Right renal pelvis (tissue), 4 donors: ENCODE measurements around the gene GOLGA8K. TPM values are rescaled to one million over a fixed set of nuclear protein-coding genes. Genes with fewer than 3 reads are reported as not detected.
"Not testable (repeated sequence)": the region's sequence is repeated elsewhere in the genome, so short reads cannot be mapped to it uniquely, and the experiment has no call there.

Experiments
- DNase-seq, 4 donors: peaks; one replicate each; pipeline ENCODE4 v3.0.0-alpha.2; 2013; ENCODE audit warnings: low read depth in 4 of 4, low spot score in 3 of 4, missing footprints in 1 of 4
- polyA plus RNA-seq, 4 donors: library from polyadenylated mRNA; unstranded; fragments of 120-200 nt; gene quantifications; one replicate each; pipeline ENCODE4 v1.2.1, GENCODE V29; 2013; ENCODE audit not compliant: insufficient read length in 4 of 4

The GOLGA8K gene, protein sequence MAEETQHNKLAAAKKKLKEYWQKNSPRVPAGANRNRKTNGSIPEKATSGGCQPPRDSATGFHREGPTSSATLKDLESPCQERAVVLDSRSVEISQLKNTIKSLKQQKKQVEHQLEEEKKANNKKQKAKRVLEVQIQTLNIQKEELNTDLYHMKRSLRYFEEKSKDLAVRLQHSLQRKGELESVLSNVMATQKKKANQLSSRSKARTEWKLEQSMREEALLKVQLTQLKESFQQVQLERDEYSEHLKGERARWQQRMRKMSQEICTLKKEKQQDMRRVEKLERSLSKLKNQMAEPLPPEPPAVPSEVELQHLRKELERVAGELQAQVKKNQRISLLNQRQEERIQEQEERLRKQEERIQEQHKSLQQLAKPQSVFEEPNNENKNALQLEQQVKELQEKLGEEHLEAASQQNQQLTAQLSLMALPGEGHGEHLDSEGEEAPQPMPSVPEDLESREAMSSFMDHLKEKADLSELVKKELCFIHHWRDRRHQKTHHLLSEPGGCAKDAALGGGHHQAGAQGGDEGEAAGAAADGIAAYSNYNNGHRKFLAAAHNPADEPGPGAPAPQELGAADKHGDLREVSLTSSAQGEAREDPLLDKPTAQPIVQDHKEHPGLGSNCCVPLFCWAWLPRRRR
- polyA plus RNA-seq: 1 to 10 TPM in 3 of 4 donors, under 1 TPM in 1; 0.85 to 2.3 (median 1.4) TPM

GRCh38 chr15:32403192-32403591 lies at the start of gene GOLGA8K:
Gene GOLGA8K, minus strand, starts transcription at chr15:32403292. Its CDS starts 98 bp downstream, at chr15:32403194.
- DNase-seq: not testable (repeated sequence)

DNA sequence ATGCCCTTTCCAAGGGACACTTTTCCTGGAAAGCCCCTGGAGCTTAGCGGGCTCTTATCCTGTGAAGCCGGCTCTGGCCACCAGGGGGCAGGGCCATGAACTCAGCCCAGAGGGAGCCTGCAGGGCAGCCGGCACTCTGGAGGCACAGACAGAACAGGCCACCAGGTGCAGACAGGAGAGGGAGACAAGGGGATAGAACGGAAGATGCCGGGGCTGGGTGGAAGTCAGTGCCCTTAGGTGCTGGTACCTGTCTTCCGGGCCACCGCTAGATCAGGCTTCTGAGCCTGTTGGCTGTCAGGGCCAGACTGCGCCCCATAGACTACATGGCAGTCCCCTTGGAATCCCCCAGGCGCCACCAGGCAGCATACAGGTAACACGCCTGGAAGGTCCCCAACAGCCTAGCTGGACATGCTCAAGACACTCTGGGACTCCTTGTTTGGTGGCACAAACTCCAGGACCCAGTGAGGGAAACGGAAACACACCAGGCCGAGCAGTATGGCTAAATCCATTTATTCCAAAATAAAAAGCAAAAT lies 37.4 kb upstream of the GOLGA8K start:
- DNase-seq: not testable (repeated sequence)

GRCh38 chr15:32434102-32434963 lies 31.2 kb upstream of the GOLGA8K start:
- DNase-seq: not testable (repeated sequence)

DNA sequence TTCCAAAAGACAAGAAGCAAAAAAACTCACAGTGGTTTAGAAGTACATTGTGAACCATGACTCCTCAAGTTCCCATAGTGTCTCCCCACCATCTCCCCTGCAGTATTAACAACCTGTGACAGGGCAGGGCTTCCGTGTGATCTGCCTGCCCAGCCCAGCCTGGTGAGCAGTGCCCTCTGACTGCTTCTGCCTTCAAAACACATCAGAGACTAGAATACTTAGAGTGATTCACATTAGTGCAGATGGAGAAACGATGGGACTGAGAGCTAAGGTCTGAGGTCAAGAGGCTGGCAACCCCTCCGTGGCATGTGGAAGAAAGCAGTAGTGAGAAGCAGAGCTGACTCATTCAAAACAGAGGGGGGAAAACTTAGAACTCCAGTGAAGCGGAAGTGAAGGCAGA lies 24.5 kb upstream of the GOLGA8K start:
- not testable (repeated sequence) for DNase-seq

- DNase-seq: not testable (repeated sequence)
Measured at GRCh38 chr15:32426511-32426910, 23.4 kb upstream of the GOLGA8K start.

GRCh38 chr15:32407903-32408302 lies 4.8 kb upstream of the GOLGA8K start:
- not testable (repeated sequence) for DNase-seq

- DNase-seq: not testable (repeated sequence)
Measured at GRCh38 chr15:32396522-32396921, 6.6 kb downstream of the GOLGA8K start.

- DNase-seq: not testable (repeated sequence)
Measured at GRCh38 chr15:32394745-32395144, 8.3 kb downstream of the GOLGA8K start.

GRCh38 chr15:32388050-32388648 lies 14.9 kb downstream of the GOLGA8K start:
- not testable (repeated sequence) for DNase-seq

- not testable (repeated sequence) for DNase-seq
Measured at GRCh38 chr15:32385823-32386495, 17.1 kb downstream of the GOLGA8K start.

DNA sequence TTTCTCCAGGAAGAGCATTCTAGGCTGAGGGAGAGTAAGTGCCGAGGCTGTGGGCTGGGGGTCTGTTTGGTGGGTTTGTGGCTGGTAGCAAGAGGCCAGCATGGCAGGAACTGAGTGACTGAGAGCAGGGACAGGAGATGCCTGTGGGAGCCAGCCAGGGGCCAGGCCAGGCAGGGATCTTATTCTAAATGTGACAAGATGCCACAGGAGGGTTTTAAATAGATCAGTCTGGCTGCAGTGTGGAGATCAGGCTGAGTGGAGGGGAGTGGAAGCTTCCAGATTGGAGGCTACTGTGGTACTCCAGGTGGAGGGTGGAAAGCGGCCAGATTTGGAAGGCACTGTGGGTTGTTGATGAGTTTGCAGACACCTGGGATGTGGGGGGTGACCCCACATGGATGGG lies 28.9 kb downstream of the GOLGA8K start:
- DNase-seq: not testable (repeated sequence)

DNA sequence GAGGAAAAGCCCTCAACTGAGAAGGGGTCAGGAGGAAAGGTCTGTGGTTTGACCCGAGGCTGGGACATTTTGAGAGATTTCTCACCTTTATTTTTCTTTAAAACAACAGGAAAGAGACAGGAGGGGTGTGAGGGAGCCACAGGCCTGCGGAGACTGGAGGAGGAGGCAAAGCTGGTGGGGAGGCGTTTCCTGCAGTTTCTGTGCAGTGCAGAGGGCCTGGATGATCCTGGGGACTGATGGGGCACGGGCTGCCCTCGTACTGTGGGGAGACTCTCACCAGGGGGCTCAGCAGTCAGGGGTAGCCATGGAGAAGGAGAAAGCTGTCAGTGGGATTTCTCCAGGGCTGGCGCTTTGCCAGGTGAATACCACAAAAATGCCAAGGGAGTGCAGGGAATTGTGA lies 29.4 kb downstream of the GOLGA8K start:
- DNase-seq: not testable (repeated sequence)

- DNase-seq: not testable (repeated sequence)
Measured at GRCh38 chr15:32372075-32372474, 31.0 kb downstream of the GOLGA8K start.

GRCh38 chr15:32370526-32370925 lies 32.6 kb downstream of the GOLGA8K start:
- DNase-seq: not testable (repeated sequence)

DNA sequence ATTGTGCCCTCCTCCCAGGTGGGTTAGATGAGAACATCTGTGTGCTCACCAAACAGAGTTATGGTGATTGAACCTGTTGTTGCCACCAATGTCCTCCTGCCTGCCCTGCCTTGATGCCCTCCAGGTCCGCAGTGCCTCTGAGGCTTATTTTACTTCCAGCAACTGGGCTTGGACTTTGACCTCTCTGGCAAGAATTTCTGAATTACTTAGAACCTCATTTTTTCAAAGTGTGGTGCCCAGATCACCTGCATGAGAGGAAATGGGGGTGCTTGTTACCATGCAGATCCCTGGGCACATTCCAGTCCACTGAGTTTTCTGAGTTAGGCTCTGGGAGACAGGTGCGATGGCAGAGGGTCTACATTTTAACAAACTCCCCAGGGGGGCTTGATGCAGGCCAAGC lies 33.0 kb downstream of the GOLGA8K start:
- DNase-seq: not testable (repeated sequence)

GRCh38 chr15:32366492-32366891 lies 36.6 kb downstream of the GOLGA8K start:
- DNase-seq: not testable (repeated sequence)

DNA sequence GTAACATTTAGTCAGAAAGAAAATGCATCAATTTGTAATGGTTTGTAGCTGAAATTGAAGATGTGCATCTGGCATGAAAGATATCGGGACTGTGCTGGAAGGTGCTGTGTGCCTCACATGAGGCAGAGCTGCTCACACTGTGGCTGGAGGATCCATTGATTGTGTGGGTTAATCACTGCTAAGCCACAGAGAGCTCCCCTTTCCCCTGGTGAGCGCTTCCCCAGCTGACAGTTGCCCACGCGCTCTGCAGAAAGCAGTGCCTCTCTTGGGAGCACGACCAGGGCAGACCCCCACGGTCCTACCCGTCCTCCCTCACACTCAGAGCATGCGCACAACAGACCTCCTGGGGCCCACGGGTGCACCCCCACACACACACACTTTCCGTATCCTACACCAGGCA lies 37.1 kb downstream of the GOLGA8K start:
- DNase-seq: not testable (repeated sequence)

- not testable (repeated sequence) for DNase-seq
Measured at GRCh38 chr15:32364944-32365343, 38.1 kb downstream of the GOLGA8K start.

DNA sequence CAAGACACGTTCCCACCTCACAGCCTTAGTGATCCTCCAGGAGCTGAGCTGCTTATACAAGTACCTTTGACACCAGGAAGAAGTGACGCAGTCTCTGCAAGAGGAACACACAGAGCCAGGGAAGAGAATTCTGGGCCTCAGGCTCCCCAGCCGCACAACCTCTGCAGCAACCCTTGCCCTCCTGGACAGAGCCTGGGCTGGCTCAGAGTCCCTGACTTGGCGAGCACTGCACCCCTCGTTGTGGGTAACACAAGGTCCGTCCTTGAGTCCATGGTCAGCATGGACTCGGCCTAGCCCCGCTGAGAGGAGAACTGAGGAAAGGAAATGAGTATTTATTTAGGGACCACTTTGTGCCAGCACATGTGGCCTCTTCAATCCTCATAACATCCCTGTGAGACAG lies 39.6 kb downstream of the GOLGA8K start:
- DNase-seq: not testable (repeated sequence)
